CD1c-positive myeloid dendritic cell (primary cell): ENCODE measurements around the gene CSF2RB.
A peak's percentile ranks its signal among the peaks of the same experiment; 100 is the strongest.

ENCODE experiments used
- DNase-seq: peaks from one replicate; pipeline ENCODE4 v3.0.0-alpha.2; 2016; ENCODE audit errors: extremely low spot score

Gene CSF2RB

DNA sequence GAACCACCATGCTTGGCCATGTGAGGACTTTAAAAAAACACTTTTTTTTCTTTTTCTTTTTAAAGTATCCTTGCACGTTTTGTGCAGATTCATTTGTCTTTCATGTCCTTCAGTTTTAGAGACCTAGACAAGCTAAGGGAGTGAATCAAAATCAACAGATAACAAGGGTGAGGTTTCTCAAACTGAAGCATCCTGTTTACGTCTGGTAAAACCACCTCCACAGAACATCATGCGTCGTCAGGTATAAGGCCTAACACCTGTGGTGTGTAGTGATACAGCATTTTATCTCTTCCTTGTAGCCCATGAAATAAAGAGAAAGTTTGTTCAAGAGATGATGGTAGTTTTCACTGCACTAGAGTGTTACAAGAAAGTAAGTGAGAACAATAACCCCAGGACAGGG, 26.3 kb upstream of the CSF2RB start:
- DNase-seq, result no peak

DNA sequence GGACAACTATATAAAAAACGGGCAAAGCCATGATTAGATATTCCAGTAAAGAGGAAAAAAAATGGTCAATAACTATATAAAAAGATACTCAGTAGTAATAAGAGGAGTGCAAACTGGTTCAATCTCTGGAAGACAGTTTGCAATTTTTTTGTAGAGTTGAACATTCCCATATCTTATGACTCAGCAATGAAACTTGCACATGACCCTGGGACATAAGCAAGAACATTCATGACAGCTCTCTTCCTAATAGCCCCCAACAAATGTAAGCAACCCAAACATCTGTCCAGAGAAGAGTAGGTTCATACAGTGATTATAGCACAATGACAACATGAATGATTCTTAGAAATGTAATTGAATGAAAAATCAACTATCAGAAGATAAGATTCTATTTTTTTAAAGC, 21.8 kb upstream of the CSF2RB start:
- DNase-seq, result no peak

DNA sequence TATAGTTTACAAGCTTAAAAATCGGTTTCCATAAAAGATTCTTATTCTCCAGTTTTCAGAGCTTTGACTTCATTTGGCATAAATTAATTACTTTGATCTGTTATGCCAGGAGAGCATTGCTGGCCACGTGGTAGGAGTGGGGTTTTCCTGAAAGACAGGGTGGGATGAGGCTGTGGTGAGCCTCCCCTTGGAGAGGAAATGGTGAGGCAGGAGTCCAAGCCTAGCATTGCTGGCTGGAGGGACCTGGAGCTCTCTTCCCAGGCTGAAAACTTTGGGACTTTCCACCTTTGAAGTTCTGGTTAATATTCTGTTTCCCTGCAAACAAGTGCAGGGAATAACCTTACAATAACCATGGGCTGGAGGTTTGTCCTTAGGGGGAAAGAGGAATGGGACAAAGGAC, 21.1 kb upstream of the CSF2RB start:
- no peak for DNase-seq

DNA sequence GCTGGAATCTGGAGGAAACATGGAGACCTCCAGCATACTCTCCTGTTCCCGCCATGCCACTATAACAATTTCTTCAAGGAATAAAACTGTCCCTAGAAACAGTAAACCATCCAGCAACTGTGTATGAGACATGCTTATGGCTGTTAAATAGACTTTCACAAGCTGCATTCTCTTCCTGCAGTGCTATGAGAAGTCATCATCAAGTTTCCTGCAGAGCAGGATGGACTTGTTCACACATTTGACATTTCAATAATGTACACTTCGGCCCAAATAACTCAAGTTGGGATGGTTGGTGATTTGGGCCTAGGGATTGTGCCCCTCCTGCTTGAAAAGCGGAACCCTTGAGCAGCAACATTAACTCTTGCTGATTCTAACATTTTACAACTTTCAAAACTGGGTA, 20.2 kb upstream of the CSF2RB start:
- no peak for DNase-seq

DNA sequence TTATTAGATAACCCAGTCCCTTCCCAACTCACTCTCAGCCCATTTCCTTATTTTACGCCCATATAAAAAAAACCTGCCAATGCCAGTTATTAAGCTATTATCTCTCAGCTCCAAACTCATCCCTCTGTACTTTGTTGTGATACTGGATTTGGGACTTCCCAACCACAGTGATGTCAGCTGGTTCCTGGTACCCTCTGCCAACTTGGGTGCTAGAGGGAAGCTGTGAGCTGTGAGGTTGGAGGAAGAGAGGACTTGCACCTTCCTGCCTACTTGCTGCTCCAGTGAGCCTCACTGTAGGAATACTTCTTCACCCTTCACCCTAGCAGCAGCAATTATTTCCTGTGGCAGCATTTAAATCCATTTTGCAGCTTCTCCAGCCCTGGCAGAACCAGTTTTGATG, 19.2 kb upstream of the CSF2RB start:
- no peak for DNase-seq

DNA sequence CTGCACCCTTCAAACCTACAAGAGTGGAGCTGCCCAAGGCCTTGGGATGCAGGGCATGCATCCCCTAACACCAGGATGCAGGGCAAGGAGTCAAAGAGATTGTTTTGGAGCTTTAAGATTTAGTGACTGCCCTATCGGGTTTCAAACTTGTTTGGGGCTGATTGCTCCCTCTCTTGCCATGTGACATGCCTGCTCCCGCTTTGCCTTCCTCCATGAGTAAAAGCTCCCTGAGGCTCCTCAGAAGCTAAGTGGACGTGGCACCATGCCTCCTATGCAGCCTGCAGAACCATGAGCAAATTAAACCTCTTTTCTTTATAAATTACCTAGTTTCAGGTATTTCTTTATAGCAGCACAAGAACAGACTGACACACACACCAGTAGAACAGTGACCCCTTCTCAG, 15.8 kb upstream of the CSF2RB start:
- DNase-seq, result no peak

DNA sequence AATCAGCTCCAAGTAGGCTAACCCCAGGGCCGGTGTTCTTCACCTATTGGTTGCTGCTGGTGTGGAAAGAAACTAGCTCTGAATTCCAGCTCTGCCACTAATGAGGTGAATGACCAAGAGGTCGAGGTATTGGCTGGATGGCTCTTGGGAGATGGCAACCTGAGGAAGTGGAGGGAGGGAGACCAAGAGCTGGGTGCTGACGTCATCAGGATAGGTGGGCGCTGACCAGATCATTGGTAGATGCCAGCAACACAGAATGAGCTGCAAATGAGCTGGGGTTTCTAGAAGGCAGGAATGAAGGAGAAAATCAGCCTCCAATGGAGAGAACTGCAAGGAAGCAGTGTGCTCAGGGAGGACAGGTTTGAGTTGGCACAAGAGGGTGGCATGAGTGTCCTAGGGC, 14.7 kb upstream of the CSF2RB start:
- DNase-seq, result no peak

DNA sequence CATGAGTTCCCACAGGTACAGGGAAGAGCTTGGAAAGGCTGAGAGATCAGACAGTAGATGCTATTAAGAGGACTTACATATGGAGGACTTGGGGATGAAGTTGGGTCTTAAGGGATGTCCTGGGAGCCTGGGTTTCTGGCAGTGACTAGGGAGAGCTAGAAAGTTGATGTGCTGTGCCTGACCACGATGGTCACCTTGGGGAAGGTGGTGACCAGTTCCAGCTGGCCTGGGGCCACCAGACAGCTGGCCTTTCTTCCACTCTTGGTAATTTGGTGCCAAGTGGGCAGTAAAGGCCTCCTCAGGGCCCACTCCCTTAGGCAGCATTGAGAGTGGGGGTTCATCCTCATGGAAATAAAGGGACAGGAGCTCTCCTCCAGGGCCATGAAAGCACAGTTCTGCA, 13.9 kb upstream of the CSF2RB start:
- no peak for DNase-seq

DNA sequence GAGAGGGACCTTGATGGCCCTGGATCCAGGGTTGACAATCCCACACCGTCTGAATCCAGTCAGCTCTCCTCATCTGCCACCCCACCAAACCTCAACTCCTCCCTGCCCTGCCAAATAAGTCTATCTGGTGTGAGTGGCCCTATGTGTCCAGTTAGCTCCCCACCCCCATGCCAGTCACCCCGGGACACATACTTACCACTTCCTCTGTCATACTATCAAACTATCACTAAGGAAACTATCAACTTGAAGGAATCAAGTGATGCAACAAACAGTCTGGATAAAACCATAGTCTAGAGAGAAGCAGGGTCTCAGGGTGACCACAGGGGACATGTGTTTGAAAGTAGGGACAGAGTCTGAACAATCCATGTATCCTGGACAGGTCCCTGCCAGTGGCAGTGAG, 13.2 kb upstream of the CSF2RB start:
- no peak for DNase-seq

DNA sequence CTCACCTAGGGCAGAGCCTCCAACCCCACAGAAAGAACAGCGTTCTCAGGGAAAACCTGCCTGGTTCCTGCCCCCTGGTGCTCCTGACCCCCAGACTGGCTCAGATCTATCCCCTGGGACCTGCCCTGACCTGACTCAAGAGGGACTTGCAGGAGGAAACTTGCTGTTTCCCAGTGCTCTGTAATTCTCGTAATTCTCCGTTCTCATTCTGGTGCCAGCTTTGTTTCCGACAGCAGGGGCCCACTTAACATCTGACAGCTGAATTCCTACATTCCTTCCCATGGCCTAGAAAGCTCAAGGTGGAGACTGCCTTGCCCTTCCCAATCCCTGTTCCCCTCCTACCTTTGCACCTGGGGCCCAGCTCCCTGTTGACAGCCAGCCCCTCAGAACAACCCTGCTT, 12.5 kb upstream of the CSF2RB start:
- no peak for DNase-seq

DNA sequence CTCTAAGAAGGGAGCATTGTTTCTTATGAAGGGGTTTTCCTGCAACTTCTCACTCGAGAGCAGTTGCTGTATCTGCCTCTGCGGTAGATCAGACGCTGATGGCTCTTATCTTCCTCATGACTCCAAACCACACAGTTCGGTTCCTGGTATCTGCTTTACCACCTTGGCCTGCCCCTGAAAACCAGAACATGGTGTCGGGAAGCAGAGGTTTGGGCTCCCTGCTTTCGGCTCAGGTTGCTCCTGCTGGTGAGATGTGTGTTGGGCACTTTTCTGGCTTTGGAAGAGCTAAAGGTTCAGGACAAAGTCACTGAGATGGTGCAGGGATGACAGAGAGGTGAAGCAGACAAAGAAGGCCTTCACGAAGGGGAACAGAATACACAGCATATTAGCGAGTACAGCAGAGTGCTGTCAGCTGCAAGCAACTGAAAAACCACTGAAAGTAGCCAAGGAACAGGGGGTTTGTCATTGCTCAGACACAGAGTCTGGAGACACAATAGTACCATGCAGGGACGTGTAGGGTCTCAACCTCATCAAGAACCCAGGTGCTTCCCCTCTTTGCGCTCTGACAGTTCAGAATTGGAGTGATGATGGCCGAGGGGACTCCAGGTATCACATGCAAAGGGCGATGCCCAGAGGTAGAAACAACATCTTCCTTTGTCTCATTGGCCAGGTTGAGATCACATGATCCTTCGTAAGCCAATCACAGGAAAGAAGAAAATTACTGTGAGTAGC, 11.9 kb upstream of the CSF2RB start:
- DNase-seq, result no peak

DNA sequence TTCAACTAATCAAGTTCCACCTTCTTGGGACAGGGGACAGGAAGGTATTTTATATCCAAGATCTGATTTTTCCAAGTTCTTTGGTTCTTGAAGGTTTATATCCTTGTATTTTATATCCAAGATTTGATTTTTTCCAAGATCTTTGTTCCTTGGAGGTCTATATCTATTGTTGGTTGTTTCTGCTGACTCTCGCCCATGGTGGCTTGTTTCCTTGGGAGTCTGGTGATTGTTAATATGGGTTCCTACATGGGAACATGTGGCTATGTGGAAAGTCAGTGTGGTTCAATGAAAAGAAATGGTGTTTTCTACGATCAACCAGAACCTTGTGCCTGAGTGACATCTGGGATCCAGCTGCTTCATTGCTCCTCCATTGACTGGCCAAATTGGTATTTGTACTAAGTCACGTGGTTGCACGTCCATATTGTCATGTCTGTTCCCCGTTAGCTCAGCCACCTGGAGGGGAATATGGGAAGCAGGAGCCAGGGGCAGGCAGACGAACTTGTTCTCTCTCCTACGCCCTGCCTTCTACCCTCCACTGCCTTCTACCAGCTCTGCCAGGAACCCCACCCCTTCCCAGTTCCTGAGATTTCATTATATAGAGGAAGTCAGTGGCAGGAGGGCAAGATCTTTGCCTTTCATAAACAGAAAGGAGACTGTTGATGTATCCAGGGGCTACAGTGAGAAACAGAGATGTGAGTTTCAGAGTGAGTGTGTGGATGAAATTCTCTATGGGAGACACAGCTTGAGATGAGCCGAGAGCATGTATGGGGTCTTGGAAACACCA, 11.1 kb upstream of the CSF2RB start:
- peak; percentile 74 for DNase-seq

DNA sequence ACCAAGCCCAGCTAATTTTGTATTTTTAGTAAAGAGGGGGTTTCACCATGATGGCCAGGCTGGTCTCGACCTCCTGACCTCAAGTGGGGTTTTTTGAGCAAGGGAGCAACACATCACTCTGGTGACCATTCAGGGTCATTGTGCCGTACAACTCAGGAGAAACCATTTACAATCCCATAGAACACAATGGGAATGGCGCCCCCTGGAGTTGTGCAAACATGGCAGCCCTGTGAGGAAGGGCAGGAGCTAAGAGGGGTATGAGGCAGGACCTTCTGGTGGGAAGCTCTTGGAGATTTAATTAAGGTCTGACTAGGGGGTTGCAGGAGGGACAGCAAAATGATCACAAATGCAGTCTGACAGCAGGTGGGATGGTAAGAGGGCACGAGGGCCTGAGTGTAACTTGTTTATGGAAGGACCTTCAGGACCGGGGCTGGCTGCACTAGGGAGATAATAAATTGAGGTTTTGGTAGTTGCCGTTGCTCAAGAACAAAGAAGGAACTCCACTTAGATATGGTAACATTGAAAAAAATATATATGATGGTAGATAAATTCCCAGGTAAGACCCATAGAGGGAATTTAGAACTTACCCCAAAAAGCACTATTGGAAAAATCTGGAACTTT, 9.1 kb upstream of the CSF2RB start:
- no peak for DNase-seq

DNA sequence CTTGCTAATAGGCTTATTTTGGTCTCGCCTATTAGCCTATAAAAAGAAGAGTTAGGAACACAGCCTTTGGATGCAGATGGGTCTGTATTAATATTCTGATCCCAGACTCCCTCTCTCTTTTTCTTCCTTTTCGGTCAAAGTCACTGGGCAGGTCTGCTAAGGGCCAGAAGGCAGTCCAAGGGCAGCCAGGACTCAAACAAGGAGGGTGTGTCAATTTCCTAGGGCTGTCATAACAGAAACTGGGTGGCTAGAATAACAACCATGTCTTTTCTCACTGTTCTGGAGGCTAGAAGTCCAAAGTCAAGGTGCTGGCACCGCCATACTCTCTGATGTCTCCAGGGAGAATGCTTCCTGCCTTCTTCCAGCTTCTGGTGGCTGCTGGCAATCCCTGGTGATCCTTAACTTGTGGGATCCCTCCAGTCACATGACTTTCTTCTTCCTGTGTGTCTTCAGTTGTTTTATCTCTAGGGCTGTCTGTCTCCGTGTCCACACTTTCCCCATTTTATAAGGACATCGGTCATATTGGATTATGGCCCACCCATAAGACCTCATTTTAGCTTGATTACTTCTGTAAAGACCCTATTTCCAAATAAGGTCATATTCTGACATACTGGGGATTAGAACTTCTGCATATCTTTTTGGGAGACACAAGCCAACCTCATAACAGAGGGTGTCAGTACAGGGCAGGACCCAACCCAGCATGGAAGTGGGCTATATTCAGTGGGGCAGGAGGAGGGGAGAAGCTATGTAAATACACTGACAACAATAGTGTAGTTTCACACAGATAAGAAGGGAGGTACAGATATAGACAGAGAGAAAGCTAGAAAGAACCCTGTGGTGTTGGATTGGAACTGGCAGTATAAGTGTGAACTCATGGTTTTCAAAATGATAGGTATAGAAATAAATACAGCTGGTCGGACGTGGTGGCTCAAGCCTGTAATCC, 5.9 kb upstream of the CSF2RB start:
- DNase-seq, result no peak

DNA sequence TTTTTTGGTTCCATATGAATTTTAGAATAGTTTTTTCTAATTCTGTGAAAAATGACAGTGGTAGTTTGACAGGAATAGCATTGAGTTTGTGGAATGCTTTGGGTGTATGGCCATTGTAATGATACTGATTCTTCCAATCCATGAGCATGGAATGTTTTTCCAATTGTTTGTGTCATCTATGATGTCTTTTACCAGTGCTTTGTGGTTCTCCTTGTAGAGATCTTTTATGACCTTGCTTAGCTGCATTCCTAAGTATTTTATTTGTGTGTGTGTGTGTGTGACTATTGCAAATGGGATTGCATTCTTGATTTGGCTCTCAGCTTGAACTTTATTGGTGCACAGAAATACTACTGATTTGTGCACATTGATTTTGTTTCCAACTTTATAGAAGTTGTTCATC, 3.0 kb upstream of the CSF2RB start:
- no peak for DNase-seq

DNA sequence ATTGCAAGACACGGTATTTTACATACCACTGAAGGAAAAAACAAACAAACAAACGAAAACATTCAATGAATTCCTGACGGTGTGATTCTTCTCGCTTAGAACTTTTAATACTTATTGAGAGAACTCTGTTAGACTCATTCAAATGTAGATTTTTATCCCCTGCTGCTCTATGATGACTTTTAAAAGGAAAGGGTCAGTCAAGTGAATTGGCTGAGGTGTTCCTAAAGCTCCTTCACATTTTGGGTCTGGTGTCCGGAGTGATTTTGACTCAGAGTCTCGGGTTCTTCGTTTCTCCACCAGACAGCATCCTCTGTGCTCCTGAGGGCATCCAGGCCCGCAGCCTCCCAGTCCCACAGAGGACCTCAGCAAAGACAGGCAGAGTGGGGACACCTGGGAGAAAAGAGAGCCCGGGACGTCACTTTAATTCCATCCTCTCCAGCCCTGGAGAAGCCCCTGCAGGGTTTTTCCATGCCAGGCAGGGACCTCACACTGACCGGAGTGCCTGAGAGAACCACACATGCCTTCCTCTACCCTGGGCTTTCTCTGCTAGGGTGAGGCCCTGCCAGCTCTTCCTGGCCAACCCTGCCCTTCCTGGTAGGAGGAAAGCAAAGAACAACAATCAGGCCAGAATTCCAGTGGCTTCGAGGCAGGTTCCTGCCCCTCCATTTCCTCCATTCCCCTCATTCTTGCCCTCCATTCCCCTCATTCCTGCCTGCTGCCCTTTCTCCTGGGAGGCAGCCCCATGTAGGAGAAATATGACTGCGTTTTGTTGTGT, 1.4 kb upstream of the CSF2RB start:
- no peak for DNase-seq

DNA sequence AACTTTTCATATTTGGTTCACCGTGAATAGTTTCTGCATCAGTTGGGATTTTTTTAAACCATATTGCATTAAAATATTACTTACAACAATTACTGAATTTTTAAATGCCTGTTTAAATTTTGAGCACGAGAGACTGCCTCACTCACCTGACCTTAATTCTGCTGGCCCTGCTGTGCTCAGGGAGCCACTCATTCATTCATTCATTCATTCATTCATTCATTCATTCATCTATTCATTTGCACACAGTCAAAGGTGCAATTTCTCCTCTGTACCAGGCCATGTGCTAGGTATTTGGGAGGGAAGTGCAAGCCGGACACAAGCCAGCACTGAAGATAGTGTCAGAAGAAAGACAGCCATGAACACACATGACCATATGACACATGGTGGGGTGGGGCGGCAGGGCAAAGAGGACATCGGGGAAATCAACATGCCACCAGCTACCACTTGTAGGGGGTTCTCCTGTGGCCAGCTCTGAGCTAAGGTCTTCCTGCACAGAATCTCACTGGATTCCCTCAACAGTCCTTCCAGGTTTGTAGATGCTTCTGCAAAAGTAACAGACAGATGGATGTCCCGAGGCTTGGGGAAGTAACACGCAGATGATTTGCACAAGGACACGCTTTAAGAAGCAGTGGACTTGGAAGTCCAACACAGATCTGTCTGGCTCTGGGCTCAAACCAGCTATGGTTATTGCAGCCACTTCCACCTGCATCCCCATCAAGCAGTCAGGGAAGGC, 568 bp upstream of the CSF2RB start:
- no peak for DNase-seq

DNA sequence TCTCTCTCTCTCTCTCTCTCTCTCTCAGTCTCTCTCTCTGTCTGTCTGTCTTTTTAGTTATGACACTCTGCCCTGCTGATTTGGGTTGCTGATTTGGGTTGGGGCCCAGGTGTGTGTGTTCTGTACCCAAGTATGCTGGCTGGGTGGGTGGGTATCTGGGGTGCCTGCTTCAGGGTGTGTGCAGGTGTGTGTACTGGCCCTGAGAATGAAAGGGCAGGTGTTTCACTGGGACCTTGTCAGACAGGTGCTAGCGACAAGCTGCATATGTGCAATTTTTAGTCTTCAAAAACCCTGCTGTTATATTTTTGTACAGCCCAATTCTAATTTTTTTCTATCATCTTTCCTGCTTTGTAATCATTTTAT, 943 bp downstream of the CSF2RB start:
- DNase-seq, result no peak

DNA sequence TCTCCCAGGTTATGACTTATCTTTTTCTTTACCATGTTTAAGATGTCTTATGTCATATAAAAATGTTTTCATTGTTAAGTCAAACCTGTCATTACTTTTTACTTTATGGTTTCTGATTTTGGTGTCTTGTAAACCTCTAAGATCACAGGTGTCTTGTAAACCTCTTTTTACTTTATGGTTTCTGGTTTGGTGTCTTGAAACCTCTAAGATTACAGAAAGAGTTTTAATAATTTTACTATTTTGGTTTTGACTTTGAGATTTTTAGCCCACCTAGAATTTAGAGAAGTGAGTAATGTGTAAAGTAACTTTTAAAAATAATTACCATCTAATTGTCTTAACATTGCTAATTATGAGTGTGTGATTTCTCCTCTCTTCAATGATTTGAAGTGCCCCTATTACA, 2.6 kb downstream of the CSF2RB start:
- DNase-seq, result no peak

DNA sequence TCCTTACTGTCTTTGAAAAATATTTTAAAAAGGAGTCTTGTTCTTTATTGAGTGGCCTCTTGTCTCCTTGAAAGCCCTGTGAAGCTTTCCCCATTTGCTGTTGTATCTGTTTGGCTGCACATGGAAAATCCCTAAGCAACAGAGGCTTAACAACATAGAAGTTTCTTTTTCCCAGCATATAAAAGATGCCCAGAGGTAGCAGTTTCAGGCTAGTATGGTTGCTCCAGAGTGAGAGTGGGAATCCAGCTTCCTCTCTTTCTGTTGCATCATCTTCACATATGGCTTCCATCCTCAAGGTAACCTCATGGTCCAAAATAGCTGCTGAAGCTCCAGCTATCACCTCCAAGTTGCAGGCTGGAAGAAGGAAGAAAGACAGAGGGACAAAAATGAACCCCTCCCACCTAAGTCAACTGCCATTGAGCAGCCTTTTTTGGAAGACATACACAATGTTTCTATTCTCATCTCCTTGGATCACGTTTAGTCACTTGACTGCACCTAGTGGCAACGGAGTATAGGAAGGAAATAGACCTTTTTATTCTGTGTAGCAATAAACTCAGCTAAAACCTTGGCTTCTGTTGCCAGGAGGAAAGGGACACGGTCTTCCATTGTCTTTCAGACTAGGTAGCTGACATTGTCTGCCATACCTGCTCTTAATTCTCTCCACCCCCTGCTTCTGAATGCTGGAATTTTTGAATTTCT, 5.3 kb downstream of the CSF2RB start:
- DNase-seq, result peak; percentile 33
